Prostate gland (tissue), 2 donors: Measurements from ENCODE around the gene ZFHX3.

ENCODE experiments used
- POLR2A ChIP-seq: fragments of 450-650 bp; IDR thresholded peaks from one replicate; pipeline ENCODE4 v1.6.1; 2016; ENCODE audit warnings: antibody characterized with exemption, mild to moderate bottlenecking
- POLR2AphosphoS5 ChIP-seq: sonication (generic); formaldehyde crosslinking; IDR thresholded peaks from one replicate; pipeline ENCODE4 v1.6.1; 2017; ENCODE audit warnings: antibody characterized with exemption
- TF ChIP-seq, protein P1 (sequence below), 4 experiments: fragments of 200-600 bp in 2 of 4; fragments of 450-650 bp in 2 of 4; sonication (generic) in 2 of 4; IDR thresholded peaks; 1 replicate in 3 of 4; 2 replicates in 1 of 4; pipeline ENCODE4 v1.5.1; 2016 to 2019; ENCODE audit warnings: antibody characterized with exemption in 4 of 4, mild to moderate bottlenecking in 2 of 4, moderate library complexity in 2 of 4

DNA sequence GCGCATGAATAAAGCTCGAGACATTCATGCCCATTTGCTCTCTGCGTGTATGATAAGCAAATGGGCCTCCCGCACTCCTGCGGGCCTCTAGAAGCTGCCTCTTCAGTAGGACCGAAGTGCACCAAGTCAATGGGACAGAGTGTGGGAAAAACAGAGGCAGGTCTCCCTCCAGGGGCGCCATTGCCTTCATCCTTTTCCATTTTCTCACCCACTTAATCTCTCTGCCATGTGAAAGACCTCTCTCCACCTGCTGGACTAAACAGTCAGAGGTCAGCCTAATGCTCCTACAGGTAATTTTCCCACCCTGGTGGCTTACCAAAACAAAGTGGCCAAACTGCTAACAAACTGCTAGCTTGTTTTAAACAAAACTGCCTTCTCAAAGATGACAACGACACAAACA lies 210.9 kb downstream of the ZFHX3 start:
- TF ChIP-seq, protein P1, sequence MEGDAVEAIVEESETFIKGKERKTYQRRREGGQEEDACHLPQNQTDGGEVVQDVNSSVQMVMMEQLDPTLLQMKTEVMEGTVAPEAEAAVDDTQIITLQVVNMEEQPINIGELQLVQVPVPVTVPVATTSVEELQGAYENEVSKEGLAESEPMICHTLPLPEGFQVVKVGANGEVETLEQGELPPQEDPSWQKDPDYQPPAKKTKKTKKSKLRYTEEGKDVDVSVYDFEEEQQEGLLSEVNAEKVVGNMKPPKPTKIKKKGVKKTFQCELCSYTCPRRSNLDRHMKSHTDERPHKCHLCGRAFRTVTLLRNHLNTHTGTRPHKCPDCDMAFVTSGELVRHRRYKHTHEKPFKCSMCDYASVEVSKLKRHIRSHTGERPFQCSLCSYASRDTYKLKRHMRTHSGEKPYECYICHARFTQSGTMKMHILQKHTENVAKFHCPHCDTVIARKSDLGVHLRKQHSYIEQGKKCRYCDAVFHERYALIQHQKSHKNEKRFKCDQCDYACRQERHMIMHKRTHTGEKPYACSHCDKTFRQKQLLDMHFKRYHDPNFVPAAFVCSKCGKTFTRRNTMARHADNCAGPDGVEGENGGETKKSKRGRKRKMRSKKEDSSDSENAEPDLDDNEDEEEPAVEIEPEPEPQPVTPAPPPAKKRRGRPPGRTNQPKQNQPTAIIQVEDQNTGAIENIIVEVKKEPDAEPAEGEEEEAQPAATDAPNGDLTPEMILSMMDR (IDR thresholded peaks at IDR 0.05), result no peak
- no peak for TF ChIP-seq POLR2A
- TF ChIP-seq POLR2AphosphoS5, result no peak
